PC-9 (cell line): ENCODE results near the gene POLR1D. TPM values are rescaled to one million over a fixed set of nuclear protein-coding genes. Genes with fewer than 3 reads are reported as not detected.
A peak's percentile ranks its signal among the peaks of the same experiment; 100 is the strongest.

ENCODE experiments used
- Bru-seq: library from RNA; stranded (reverse); fragments of 400-500 nt; gene quantifications from one replicate; lab custom pipeline; 2021; lab: Mats Ljungman, UMichigan
- BruChase-seq, 2 experiments: library from RNA; stranded (reverse); fragments of 400-500 nt; gene quantifications; one replicate each; lab custom pipeline; 2021; lab: Mats Ljungman, UMichigan
- BruUV-seq: library from RNA; stranded (reverse); fragments of 400-500 nt; replicated peaks from 2 replicates; lab custom pipeline; 2021; lab: Mats Ljungman, UMichigan
- CTCF ChIA-PET: fragments of 300-600 bp; sonication (Branson Sonifier 250); formaldehyde crosslinking; loops from one replicate; lab custom pipeline; 2022; ENCODE audit warnings: antibody characterized with exemption; lab: Charles Lee
- POLR2A ChIA-PET: fragments of 300-600 bp; sonication (Branson Sonifier 250); formaldehyde crosslinking; loops from one replicate; lab custom pipeline; 2022; ENCODE audit warnings: antibody characterized with exemption; ENCODE audit not compliant: unreplicated experiment; lab: Charles Lee
- DNase-seq, 2 experiments: peaks; one replicate each; pipeline versions ENCODE4 v3.0.0 to v3.0.0-alpha.2; 2015 to 2022; ENCODE audit warnings: mixed read lengths in 1 of 2
- H2AFZ ChIP-seq: fragments of 200-600 bp; sonication (generic); 2 replicates; pipeline ENCODE4 v1.8.1; 2017; ENCODE audit warnings: antibody characterized with exemption
- H3F3A ChIP-seq: fragments of 200-600 bp; sonication (generic); 2 replicates; pipeline ENCODE4 v1.8.1; 2017; ENCODE audit warnings: antibody characterized with exemption, mild to moderate bottlenecking, low read depth; ENCODE audit not compliant: insufficient read depth
- H3K27ac ChIP-seq: fragments of 200-600 bp; sonication (generic); 2 replicates; pipeline ENCODE4 v1.6.1; 2016; ENCODE audit warnings: mixed run types
- H3K27me3 ChIP-seq: fragments of 200-600 bp; sonication (generic); 2 replicates; pipeline ENCODE4 v1.6.1; 2016; ENCODE audit warnings: low read depth, mixed run types; ENCODE audit not compliant: insufficient read depth
- H3K36me3 ChIP-seq: fragments of 200-600 bp; sonication (generic); 2 replicates; pipeline ENCODE4 v1.6.1; 2016; ENCODE audit warnings: low read depth, mixed run types
- H3K4me1 ChIP-seq: fragments of 200-600 bp; sonication (generic); replicated peaks from 2 replicates; pipeline ENCODE4 v1.6.1; 2016; ENCODE audit warnings: mixed run types; ENCODE audit not compliant: insufficient read depth
- H3K4me2 ChIP-seq: fragments of 200-600 bp; sonication (generic); 2 replicates; pipeline ENCODE4 v1.6.1; 2017; ENCODE audit warnings: mixed run types
- H3K4me3 ChIP-seq: fragments of 200-600 bp; sonication (generic); 2 replicates; pipeline ENCODE4 v1.6.1; 2016; ENCODE audit warnings: mixed run types
- H3K79me2 ChIP-seq: fragments of 200-600 bp; sonication (generic); 2 replicates; pipeline ENCODE4 v1.6.1; 2017; ENCODE audit warnings: low read depth, mixed run types
- H3K9me2 ChIP-seq: fragments of 200-600 bp; sonication (generic); 2 replicates; pipeline ENCODE4 v1.8.1; 2017; ENCODE audit warnings: mild to moderate bottlenecking; ENCODE audit not compliant: insufficient read depth
- H3K9me3 ChIP-seq: fragments of 200-600 bp; sonication (generic); 2 replicates; pipeline ENCODE4 v1.8.1; 2016; ENCODE audit warnings: low read depth; ENCODE audit not compliant: insufficient read depth
- H4K20me1 ChIP-seq: fragments of 200-600 bp; sonication (generic); 2 replicates; pipeline ENCODE4 v1.8.1; 2017; ENCODE audit not compliant: insufficient read depth
- CTCF ChIP-seq: fragments of 200-600 bp; sonication (generic); conservative IDR thresholded peaks from 2 replicates; pipeline ENCODE4 v1.6.1; 2017; ENCODE audit warnings: mixed run types, antibody characterized with exemption, mild to moderate bottlenecking, moderate library complexity
- EZH2 ChIP-seq: fragments of 200-600 bp; sonication (generic); IDR thresholded peaks from 2 replicates; pipeline ENCODE4 v1.8.0; 2017; ENCODE audit warnings: antibody characterized with exemption, low read depth
- intact Hi-C: fragments of 100-400 bp; cut with micrococcal nuclease; formaldehyde crosslinking; loops from one replicate; pipeline ENCODE4 v1.10.0; 2022; ENCODE audit not compliant: unreplicated experiment
- long read RNA-seq: library from polyadenylated mRNA; stranded (forward); transcript quantifications from one replicate; pipeline ENCODE4 v2.0.0, GENCODE V29; 2022
- total RNA-seq: library from RNA; stranded (reverse); gene quantifications from 2 replicates; pipeline ENCODE4 v1.2.3, GENCODE V29; 2021

The POLR1D gene
- total RNA-seq (104 and 119 TPM in 2 replicates), Bru-seq, nascent RNA (percentile 65 among the genes with signal in this experiment), BruChase-seq, experiment 1, labeled RNA remaining after a 2-hour chase (percentile 61 among the genes with signal in this experiment), BruChase-seq, experiment 2, labeled RNA remaining after a 6-hour chase (percentile 68 among the genes with signal in this experiment)
- long read RNA-seq, transcript POLR1D-203 (3 exons, 2,036 nt): major isoform, 41 of 83 reads
- long read RNA-seq, transcript POLR1D-201 (2 exons, 1,166 nt): minor isoform, 28 of 83 reads
- long read RNA-seq, partial matches to known transcripts: 0 of 83 reads
- long read RNA-seq, other reads (novel, unspliced or antisense): 9 of 83 reads

GRCh38 chr13:27621366-27622101 is at the start of gene POLR1D:
POLR1D (plus strand) TSS chr13:27621892; CDS start chr13:27621984, 92 bp downstream.
- TF ChIP-seq EZH2: no peak
- no peak for TF ChIP-seq CTCF
- H3K27me3 ChIP-seq: no peaks in the 10 kb centered on the region
- CTCF ChIA-PET: no interaction called here
- peak within 1 kb of the TSS; percentile 98 for H2AFZ ChIP-seq
- peaks cover 11% of the 10 kb centered on the region for H4K20me1 ChIP-seq
- H3K36me3 ChIP-seq: peaks cover 28% of the 10 kb centered on the region; the same call in 1 of the 2 replicates
- POLR2A ChIA-PET: interaction anchor here (0.6 to 1.6 kb wide), 3 partner anchors 22 to 638 kb away, joined by 5 to 9 read pairs (median 7); no protein-coding TSS in a partner anchor
- H3K9me2 ChIP-seq: no peaks in the 10 kb centered on the region
- peak within 1 kb of the TSS; percentile 98 for H3K27ac ChIP-seq
- no TSS peak for BruUV-seq
- intact Hi-C loops: loop anchor here (1.0 to 2.0 kb wide), 2 partner anchors 21 to 171 kb away; partner anchors contain the start of gene MTIF3
- H3K4me1 ChIP-seq: peaks cover 42% of the 10 kb centered on the region
- H3K4me2 ChIP-seq: peak within 1 kb of the TSS; percentile 79
- no peaks in the 10 kb centered on the region for H3K9me3 ChIP-seq
- H3K4me3 ChIP-seq: peak within 1 kb of the TSS; percentile 100
- peaks cover 16% of the 10 kb centered on the region for H3F3A ChIP-seq
- H3K79me2 ChIP-seq: peaks cover 83% of the 10 kb centered on the region
- peak; percentile 78 to 90 for DNase-seq

- Histone ChIP-seq H4K20me1 (no peaks in the 10 kb centered on the region), H3F3A (peaks cover 13% of the 10 kb centered on the region; the same call in 1 of the 2 replicates), H3K9me2 (no peaks in the 10 kb centered on the region), H3K4me1 (peaks cover 14% of the 10 kb centered on the region), H3K27ac (0 out of 2 replicates have a peak overlapping the region, but pooled peaks have one; percentile 50), H3K4me2 (no peak overlapping the region; the same call in 1 of the 2 replicates), H3K79me2 (no peaks in the 10 kb centered on the region), H3K27me3 (no peaks in the 10 kb centered on the region), H3K4me3 (no peak overlapping the region), H3K9me3 (no peaks in the 10 kb centered on the region), H3K36me3 (0 out of 2 replicates have a peak, but pooled peaks cover 12% of the 10 kb centered on the region), H2AFZ (no peak overlapping the region)
- POLR2A ChIA-PET: no interaction called here
- CTCF ChIA-PET: no interaction called here
- BruUV-seq: no TSS peak
- intact Hi-C loops: no loop called here
- no peak for DNase-seq
- TF ChIP-seq CTCF: no peak
- no peak for TF ChIP-seq EZH2
Measured at GRCh38 chr13:27572234-27572901, 49.3 kb upstream of the POLR1D start.

- BruUV-seq: no TSS peak
- ChIA-PET CTCF (no interaction called here), POLR2A (interaction anchor here (0.5 kb wide), 1 partner anchor 33 kb away, joined by 6 read pairs; no protein-coding TSS in a partner anchor)
Measured at GRCh38 chr13:27573265-27573664, 48.4 kb upstream of the POLR1D start.

More at GRCh38 chr13:27573265-27573664, 48.4 kb upstream of the POLR1D start:
- Histone ChIP-seq H4K20me1 (no peaks in the 10 kb centered on the region), H3K9me3 (no peaks in the 10 kb centered on the region), H3K36me3 (0 out of 2 replicates have a peak, but pooled peaks cover 12% of the 10 kb centered on the region), H3K4me3 (no peak overlapping the region), H3K27ac (peak overlapping the region; percentile 50), H3K4me2 (peak overlapping the region; percentile 22; the same call in 1 of the 2 replicates), H3K9me2 (no peaks in the 10 kb centered on the region), H3F3A (peaks cover 13% of the 10 kb centered on the region; the same call in 1 of the 2 replicates), H2AFZ (no peak overlapping the region), H3K4me1 (peaks cover 14% of the 10 kb centered on the region), H3K27me3 (no peaks in the 10 kb centered on the region), H3K79me2 (no peaks in the 10 kb centered on the region)
- intact Hi-C loops: no loop called here
- no peak for TF ChIP-seq CTCF
- TF ChIP-seq EZH2: no peak
- DNase-seq: peak; percentile 21 to 76
